Kidney epithelial cell (primary cell): ENCODE results near the gene ZNF830. TPM values are rescaled to one million over a fixed set of nuclear protein-coding genes. Genes with fewer than 3 reads are reported as not detected.

Experiments
- DNase-seq: peaks from one replicate; pipeline ENCODE4 v3.0.0-alpha.2; 2010; ENCODE audit warnings: low read depth
- H3K27me3 ChIP-seq: 2 replicates; pipeline ENCODE4 v1.6.0; 2011; ENCODE audit warnings: low read length; ENCODE audit not compliant: control insufficient read depth, insufficient read depth
- H3K36me3 ChIP-seq: 2 replicates; pipeline ENCODE4 v1.5.1; 2011; ENCODE audit warnings: low read length; ENCODE audit not compliant: control insufficient read depth, insufficient read depth
- H3K4me3 ChIP-seq: 2 replicates; pipeline ENCODE4 v1.5.1; 2011; ENCODE audit warnings: low read depth, mild to moderate bottlenecking, control low read depth, low read length
- total RNA-seq: library from RNA; depleted of rRNA; stranded (reverse); fragments of >200 nt; gene quantifications from 2 replicates; pipeline ENCODE4 v1.2.3, GENCODE V29; 2015
- TF ChIP-seq, protein P1 (sequence below): IDR thresholded peaks from 2 replicates; pipeline ENCODE4 v1.5.1; 2011; ENCODE audit warnings: mild to moderate bottlenecking, moderate library complexity, low read length, control low read depth, inconsistent platforms; ENCODE audit not compliant: insufficient read depth, poor library complexity, severe bottlenecking

The ZNF830 gene
- total RNA-seq, 1 donor from 2014 or later = 11.1 TPM

GRCh38 chr17:34979153-34979552 lies 17.8 kb downstream of the ZNF830 start:
- TF ChIP-seq, protein P1, sequence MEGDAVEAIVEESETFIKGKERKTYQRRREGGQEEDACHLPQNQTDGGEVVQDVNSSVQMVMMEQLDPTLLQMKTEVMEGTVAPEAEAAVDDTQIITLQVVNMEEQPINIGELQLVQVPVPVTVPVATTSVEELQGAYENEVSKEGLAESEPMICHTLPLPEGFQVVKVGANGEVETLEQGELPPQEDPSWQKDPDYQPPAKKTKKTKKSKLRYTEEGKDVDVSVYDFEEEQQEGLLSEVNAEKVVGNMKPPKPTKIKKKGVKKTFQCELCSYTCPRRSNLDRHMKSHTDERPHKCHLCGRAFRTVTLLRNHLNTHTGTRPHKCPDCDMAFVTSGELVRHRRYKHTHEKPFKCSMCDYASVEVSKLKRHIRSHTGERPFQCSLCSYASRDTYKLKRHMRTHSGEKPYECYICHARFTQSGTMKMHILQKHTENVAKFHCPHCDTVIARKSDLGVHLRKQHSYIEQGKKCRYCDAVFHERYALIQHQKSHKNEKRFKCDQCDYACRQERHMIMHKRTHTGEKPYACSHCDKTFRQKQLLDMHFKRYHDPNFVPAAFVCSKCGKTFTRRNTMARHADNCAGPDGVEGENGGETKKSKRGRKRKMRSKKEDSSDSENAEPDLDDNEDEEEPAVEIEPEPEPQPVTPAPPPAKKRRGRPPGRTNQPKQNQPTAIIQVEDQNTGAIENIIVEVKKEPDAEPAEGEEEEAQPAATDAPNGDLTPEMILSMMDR = no peak
- H3K36me3 ChIP-seq = no peaks in the 10 kb centered on the region
- no peaks in the 10 kb centered on the region for H3K27me3 ChIP-seq
- no peak for DNase-seq
- H3K4me3 ChIP-seq = no peak overlapping the region

DNA sequence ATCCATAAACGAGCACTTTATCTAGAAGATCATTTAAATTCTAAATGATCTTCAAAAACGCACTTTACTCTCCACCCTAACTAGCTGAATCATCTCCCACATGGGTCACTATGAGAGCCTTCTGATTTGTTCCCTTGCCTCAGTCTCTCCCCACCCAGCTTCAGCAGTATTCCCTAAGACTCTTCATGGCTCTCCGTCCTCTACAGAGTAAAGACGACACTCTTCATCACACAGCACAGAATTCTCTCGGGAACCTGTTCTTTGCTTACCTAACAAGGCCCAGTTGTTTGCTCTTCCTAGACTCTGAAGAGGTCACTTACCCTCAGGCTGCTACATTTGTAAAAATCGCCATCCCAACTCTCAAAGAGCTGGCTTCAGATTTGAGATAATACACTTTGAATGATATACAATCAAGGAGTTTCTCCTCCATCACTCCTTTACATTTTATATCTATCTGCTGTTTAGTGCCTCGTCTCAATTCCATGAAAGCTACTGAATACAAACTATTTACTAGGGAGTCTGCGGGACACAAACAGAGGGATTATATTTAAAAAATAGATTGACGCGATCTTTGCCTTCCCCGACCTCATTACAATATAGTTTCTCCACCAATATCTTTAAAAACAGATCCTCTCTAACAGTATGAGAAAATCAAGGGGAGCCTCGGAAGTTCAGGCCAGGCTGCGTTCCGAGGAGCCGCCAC lies 18.5 kb downstream of the ZNF830 start:
- H3K4me3 ChIP-seq = peak overlapping the region; percentile 72
- no peaks in the 10 kb centered on the region for H3K27me3 ChIP-seq
- TF ChIP-seq, protein P1 = no peak
- DNase-seq = no peak
- H3K36me3 ChIP-seq = no peaks in the 10 kb centered on the region

- H3K4me3 ChIP-seq = peak within 1 kb of the TSS; percentile 72
- TF ChIP-seq, protein P1 = no peak
- peak; percentile 65 for DNase-seq
Observed at GRCh38 chr17:34980353-34980680, 19.0 kb downstream of the ZNF830 start, which contains the start of gene LIG3. TSS of gene LIG3 (plus strand) at chr17:34980512. CDS start at chr17:34983006, 2,494 bp downstream.

GRCh38 chr17:34980681-34981537 lies 19.6 kb downstream of the ZNF830 start:
- peak overlapping the region; percentile 72 for H3K4me3 ChIP-seq
- no peaks in the 10 kb centered on the region for H3K36me3 ChIP-seq
- TF ChIP-seq, protein P1 = peak; percentile 42
- no peaks in the 10 kb centered on the region for H3K27me3 ChIP-seq
- DNase-seq = peak; percentile 55

More at GRCh38 chr17:34980353-34980680, 19.0 kb downstream of the ZNF830 start, which contains the start of gene LIG3:
- H3K36me3 ChIP-seq = no peaks in the 10 kb centered on the region
- no peaks in the 10 kb centered on the region for H3K27me3 ChIP-seq

DNA sequence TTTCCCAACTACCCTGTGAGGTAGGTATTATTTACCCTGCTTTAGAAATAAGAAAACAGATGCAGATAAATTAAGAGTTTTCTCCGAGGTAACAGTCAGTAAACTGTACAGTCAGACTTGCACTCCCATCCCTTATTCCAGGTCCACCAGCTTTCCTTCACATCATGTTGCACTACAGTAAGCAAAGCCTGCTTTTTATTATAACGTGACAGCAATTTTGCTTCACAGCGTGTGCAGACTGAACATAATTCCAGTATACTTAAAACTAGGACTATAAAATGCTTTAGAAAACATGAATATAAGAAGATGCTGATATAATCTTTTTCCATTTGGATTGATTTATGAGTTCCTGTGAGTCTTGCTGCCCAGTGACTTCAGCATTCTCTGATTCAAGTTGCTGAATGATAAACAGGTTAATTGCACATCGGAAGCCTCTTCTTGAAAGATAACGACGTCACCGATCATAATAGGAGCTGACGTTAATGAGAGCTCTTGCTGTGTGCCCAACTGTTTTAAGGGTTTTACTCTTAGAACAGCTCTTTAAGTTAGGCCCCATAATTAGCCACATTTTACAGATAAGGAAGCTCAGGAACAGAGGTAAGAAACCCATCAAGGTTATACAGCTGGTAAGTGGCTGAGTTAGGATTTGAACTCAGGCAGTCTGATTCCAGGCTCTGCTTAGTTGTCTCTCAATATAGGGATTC lies 20.4 kb downstream of the ZNF830 start:
- no peak for DNase-seq

More for the DNA sequence above, 20.4 kb downstream of the ZNF830 start:
- no peaks in the 10 kb centered on the region for H3K36me3 ChIP-seq
- peak overlapping the region; percentile 72 for H3K4me3 ChIP-seq
- H3K27me3 ChIP-seq = no peaks in the 10 kb centered on the region
- TF ChIP-seq, protein P1 = no peak
